NT2/D1 (cell line): ENCODE results near the gene FHOD1.

Experiments used
- SUZ12 ChIP-seq: IDR thresholded peaks from 2 replicates; pipeline ENCODE4 v1.6.1; 2011; ENCODE audit not compliant: insufficient read length, insufficient read depth; ENCODE audit errors: extremely low read depth
- YY1 ChIP-seq: IDR thresholded peaks from 2 replicates; pipeline ENCODE4 v1.6.1; 2011; ENCODE audit not compliant: insufficient read length, insufficient read depth
- ZNF274 ChIP-seq: IDR thresholded peaks from 2 replicates; pipeline ENCODE4 v1.6.1; 2011; ENCODE audit warnings: mild to moderate bottlenecking, low read depth, low read length

- TF ChIP-seq YY1: no peak
- TF ChIP-seq ZNF274: no peak
- no peak for TF ChIP-seq SUZ12
These were observed 9.6 kb downstream of the FHOD1 start for GRCh38 chr16:67237396-67238277.
